ENCODE data around the gene DMKN.
A peak's percentile ranks its signal among the peaks of the same experiment; 100 is the strongest.
"Not testable (repeated sequence)": the region's sequence is repeated elsewhere in the genome, so short reads cannot be mapped to it uniquely, and the experiment has no call there.

DMKN gene

DNA sequence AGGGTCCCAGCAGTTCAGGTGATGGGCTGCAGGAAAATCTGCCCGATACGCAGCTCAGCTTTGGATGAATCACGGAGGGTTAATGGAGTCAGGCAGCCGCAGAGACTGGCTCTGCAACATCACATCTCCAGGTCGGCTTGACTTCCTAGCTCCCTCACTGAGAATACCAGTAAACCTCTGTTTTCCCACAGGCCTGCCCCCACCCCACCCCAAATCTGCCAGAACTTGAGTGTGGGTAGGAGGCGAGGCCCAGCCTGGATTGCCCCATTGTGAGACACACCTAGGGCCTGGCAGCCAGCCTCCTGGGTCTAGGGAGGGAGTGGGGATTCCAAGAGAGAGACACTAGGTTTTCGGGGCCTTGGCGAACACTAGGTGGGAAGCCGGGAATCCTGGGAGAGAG, 19.5 kb downstream of the DMKN start:
- no peak for DNase-seq

DNA sequence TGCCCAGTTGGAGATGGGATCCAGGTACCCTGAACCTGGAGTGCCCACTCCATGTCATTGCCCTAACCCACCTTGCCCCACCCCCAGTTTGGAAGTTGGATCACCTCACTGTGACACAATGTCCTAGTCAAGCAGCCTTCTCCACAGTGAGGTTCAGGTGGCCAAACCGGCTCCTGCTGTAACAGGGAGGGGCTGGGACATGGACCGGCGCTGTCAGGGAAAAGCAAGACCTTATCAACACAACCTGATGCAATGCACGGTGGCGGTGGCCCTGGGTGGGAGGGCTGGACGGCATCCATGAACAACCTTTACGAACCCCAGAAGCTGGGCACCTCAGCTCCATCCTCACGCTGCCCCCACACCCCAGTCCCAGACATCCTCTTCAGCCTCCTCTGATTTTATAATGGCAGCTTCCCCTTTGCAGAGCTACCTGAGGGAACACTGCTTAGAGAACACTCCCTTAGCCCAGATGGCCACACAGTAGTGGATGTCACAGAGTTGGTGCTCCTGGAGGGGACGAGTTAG, 21.6 kb downstream of the DMKN start:
- DNase-seq = no peak

DNA sequence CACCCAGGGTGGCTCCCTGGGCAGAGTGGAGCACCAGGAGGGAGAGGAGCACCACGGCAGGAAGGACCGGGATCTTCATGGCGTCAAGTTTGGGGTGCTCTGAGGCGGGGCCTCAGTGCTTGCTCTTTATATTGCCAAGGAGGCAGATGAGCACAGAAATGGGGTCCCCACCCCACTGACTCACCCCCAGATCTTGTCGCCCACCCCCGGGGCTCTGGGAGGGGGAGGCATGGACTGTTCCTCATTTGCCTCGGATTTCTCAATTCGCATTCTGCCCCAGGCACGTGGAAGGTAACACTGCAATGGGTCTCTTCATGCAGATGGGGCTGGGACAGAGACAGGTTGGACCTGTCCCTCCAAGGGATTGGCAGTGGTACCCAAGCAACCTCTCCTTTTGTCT, 23.1 kb downstream of the DMKN start, which contains the start of gene KRTDAP:
Gene KRTDAP, minus strand, starts transcription at position 101 of the 400 bp plus-strand sequence. Its CDS starts 22 bp downstream, at position 79.
- no peak for DNase-seq

- DNase-seq = no peak
Measured at GRCh38 chr19:35488677-35489076, 24.8 kb downstream of the DMKN start.

DNA sequence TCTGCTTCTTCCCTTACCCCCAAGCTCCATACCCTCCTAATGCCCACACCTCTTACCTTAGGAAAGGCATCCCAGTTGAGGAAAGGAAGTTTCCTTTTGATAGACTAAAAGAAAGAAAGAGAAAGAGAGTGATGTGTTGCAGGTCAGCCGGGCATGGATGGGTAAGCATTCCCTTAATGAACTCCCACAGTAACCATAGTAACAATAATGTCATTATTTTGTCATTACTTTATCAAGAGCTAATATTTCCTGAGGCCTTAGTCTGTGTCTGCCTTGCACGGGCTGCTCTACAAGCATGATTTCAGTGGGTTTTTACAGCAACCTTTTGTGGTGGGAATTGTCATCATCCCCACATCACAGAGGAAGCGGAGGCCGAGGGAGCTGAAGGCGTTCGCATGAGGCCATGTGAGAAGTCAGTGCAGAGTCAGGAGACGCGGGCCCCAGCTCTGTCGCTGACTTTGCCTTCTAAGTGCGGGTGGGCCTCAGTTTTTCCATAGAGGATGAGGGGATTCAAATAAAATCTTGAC, 25.7 kb downstream of the DMKN start:
- no peak for DNase-seq

DNA sequence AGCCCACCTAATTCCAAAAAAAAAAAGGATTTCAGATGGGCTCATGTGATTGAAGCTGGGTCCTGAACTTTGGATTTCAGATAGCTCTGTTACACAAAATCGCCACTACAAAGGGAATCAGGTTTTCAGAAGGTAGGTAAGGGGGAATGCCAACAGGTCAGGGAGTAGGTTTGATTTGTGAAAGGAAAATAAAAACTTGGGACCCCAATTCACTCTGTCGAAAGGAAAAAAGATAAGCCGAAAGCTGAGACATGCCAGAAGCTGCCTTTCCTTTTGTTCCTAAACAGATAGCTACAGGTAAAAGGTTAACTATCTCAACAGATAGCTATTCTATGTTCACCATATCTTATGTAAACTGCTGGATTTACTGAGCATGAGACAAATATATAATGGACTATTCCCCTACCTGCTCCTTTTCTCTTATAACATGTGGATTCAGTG, 27.2 kb downstream of the DMKN start:
- no peak for DNase-seq

DNA sequence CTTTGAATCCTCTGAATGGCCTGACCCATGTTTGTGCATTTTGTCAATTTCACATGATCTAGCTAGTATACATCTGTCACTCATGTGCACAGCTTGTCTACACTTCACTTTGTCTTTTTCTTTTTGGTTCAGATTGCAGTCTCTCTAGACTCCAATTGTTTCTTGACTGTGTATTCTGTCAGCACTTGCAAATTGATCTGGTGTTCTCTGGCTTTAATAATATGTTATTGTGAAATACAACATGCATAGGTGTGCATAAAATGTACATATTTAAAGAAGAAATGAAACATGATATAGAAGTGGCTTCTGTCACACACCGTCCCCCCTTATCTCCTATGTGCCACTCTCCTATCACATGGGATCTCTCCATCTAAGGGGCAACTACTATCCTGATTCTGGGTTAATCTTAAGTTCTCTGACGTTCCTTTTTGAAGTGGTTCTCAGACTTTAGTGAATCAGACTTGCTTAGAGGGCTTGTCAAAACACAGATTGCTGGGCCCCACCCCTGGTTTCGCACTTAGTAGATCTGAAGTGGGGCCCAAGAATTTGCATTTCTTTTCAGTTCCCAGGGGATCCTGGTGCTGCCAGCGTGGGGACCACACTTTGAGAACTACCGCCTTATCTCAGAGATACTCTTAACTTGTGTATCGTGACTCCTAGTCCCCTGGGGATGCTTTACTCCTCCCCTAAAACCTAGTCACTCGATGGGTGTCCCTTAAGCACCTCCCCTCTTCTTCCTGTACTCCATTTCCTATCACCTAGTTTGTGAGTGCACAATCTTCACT, 29.0 kb downstream of the DMKN start:
- DNase-seq = no peak

DNA sequence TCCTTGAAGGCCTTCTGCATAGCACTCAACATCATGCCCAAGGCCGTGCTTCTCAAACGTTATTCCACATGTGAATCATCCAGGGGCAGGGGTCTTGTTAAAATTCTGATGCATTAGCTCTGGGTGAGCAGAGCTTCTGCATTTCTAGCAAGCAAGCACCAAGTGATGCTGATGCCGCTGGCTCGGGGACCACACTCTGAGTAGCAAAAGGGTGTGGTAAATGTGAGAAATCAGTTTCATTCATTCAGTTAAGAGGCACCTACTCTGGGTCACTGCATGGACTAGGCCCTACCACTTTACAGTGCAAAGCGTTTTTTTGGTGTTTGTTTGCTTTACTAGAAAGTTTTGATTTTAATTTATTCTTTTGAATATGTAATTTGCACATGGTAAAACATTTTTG, 30.4 kb downstream of the DMKN start:
- DNase-seq = no peak

- DNase-seq = no peak
Measured at GRCh38 chr19:35478794-35479677, 34.4 kb downstream of the DMKN start.

GRCh38 chr19:35476149-35476548, 37.3 kb downstream of the DMKN start:
- DNase-seq = peak in 1 of 2 donors; percentile 11

- not testable (repeated sequence) for DNase-seq
Measured at GRCh38 chr19:35474594-35474993, 38.9 kb downstream of the DMKN start.

DNA sequence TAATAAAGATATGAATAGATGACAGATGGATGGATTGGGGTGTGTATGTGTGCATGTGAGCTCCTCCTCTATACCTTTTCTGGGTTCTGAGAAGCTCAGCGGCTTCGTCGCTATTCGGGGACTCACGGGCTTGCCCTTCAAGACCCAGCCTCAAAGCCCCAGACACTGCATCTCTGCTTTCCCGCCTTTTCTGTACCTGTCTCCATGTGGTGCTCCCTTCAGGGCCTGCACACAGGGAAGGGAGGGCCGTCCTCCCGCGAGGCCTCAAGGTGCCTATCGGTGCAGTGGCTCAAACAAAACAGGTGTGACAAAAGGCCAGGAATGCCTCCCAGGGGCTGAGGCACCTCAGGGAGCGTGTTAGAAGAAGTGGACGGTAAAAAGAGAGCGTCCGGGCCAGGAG, 39.3 kb downstream of the DMKN start:
- no peak for DNase-seq

GRCh38 chr19:35471946-35472345, 41.5 kb downstream of the DMKN start:
- no peak for DNase-seq

- DNase-seq = not testable (repeated sequence)
Measured at GRCh38 chr19:35471075-35471474, 42.4 kb downstream of the DMKN start.

DNA sequence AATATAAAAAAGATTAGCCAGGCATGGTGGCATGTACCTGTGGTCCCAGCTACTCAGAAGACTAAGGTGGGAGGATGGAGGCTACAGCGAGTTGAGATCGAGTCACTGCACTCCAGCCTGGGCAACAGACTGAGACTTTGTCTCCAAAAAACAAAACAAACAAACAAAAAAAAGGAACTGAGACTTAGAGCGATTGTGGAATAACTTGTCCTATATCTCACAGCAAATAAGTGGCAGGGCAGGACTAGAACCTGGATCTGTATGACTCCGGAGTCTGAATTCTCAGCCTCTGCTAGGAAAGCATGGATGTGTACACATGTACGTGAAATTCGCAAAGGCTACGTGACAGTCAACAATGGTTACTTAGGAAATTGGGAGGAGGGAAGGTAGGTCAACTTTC, 43.3 kb downstream of the DMKN start:
- peak in 1 of 2 donors; percentile 5 for DNase-seq

DNA sequence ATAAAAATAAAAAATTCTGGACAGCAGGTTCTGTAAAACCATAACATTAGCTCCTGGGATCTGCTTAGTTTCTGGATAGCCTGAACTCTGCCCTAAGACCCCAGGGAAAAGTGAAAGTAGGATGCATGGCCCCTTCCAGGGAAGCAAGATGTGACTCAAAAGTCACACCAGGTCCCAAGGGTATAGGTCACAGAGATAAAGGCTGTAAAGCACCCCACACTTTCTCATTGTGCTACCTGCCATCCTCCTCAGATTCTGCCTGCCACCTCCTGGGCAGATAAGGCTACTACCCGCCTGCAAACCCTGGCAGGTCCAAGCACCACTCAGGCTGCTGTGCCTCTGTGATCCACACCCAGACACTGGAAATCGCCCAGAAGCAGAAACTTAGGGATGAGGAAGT, 44.8 kb downstream of the DMKN start:
- peak; percentile 52 to 71 for DNase-seq

GRCh38 chr19:35466259-35466658, 47.2 kb downstream of the DMKN start:
- no peak for DNase-seq

- DNase-seq = not testable (repeated sequence)
Measured at GRCh38 chr19:35462956-35463355, 50.5 kb downstream of the DMKN start.

- peak; percentile 73 to 92 for DNase-seq
Measured at GRCh38 chr19:35462476-35462953, 50.9 kb downstream of the DMKN start.

DNA sequence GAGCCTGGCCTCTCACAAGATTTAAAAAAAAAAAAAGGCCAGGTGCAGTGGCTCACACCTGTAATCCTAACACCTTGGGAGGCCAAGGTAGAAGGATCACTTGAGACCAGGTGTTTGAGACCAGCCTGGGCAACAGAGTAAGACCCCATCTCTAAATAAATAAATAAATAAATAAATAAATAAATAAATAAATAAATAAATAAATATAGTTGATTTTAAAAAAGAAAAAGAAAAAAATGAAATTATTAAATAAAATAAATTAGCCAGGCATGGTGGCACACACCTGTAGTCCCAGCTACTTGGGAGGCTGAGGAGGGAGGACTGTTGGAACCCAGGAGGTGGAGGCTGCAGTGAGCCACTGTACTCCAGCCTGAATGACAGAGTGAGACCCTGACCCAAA, 51.7 kb downstream of the DMKN start:
- not testable (repeated sequence) for DNase-seq

DNA sequence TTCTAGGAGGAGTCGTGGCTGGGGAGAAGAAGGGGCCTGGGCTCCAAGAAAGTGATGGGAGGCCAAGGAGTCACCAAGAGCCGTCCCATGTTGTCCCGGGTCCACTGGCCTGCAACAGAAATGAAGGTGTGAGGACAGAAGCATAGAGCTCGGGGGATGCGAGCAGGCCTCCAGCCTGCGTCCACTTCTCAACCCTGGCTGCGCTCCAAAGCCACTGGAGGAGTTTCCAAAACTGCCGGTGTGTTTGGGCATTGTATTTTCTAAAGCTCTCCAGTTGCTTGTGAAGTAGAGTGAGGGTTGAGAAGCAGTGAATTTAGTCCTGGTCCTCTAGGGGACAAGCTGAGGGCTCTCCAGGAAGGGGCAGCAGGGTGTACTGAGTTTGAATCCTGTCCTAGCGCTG, 52.4 kb downstream of the DMKN start:
- no peak for DNase-seq

DNA sequence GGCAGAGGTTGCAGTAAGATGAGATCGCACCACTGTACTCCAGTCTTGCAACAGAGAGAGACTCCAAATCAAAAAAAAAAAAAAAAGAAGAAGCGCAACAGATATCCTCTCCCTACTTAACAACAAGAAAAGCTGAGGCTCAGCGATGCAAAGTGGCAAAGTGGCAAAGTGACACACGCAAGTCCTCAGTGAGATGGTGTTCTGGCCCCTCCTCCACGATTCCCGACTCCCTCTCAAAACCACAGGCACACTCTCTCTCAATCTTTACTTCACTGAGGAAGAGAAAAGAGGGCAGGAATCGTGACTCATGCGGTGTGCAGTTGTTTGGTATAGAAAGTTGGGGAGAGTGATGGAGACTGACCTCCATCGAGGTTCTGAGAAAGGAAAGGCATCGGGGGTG, 52.8 kb downstream of the DMKN start:
- peak; percentile 35 to 39 for DNase-seq

DNA sequence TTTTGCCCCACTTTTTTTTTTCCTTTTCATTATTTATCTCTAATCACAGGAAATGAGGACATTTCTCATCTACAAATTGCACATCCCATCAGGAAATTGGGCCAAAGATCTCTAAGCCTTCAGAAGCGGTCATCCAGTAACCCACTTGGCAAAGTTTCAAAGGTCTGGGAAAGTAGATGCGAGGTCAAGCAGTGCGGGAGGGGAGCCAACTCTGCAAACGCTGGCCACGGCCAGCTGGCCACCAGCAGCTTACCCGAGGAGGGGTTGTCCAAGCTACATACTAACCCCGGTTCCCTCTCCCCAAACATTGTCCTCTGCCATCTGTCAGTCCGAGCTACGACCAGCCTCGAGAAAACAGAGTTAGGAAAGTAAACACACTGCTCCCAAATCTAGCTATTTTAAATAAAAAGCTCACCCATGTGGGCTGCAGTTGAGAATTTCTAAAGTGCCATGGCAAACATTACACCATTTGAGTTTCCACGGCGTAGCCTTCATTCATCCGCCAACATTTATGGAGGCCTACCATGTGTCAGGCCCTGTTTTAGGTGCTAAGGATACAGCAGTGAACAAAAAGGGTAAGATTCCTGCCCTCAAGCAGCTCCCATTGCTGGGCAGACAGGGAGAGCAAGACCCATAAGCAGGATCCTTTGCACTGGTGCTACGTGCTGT, 53.9 kb downstream of the DMKN start:
- DNase-seq = no peak
